GM21360 (cell line): Measurements from ENCODE around the gene PNLIP.

Experiments
- ATAC-seq: cut with Tn5 transposase; IDR thresholded peaks from one replicate; pipeline ENCODE4 v1.9.1; 2021; ENCODE audit warnings: mild to moderate bottlenecking, moderate library complexity; ENCODE audit not compliant: unreplicated experiment

Gene PNLIP

GRCh38 chr10:116612107-116612769 is 66.5 kb downstream of the PNLIP start:
- no peak for ATAC-seq

GRCh38 chr10:116613471-116613870 is 67.7 kb downstream of the PNLIP start:
- ATAC-seq = no peak

GRCh38 chr10:116614796-116615195 is 69.1 kb downstream of the PNLIP start:
- no peak for ATAC-seq

GRCh38 chr10:116615199-116615776 is 69.6 kb downstream of the PNLIP start:
- ATAC-seq = no peak
